GM19023 (cell line): Measurements from ENCODE around the gene PLSCR3.

Experiments used
- ATAC-seq: cut with Tn5 transposase; IDR thresholded peaks from one replicate; pipeline ENCODE4 v1.9.1; 2021; ENCODE audit warnings: mild to moderate bottlenecking, moderate library complexity; ENCODE audit not compliant: unreplicated experiment

PLSCR3 gene

GRCh38 chr17:7407082-7407481 is 12.8 kb upstream of the PLSCR3 start:
- no peak for ATAC-seq

- ATAC-seq = no peak
Measured at GRCh38 chr17:7406235-7406825, 12.0 kb upstream of the PLSCR3 start.

- ATAC-seq = no peak
Measured at GRCh38 chr17:7405350-7406234, 11.3 kb upstream of the PLSCR3 start.

GRCh38 chr17:7404737-7405349 is 10.5 kb upstream of the PLSCR3 start:
- ATAC-seq = no peak

DNA sequence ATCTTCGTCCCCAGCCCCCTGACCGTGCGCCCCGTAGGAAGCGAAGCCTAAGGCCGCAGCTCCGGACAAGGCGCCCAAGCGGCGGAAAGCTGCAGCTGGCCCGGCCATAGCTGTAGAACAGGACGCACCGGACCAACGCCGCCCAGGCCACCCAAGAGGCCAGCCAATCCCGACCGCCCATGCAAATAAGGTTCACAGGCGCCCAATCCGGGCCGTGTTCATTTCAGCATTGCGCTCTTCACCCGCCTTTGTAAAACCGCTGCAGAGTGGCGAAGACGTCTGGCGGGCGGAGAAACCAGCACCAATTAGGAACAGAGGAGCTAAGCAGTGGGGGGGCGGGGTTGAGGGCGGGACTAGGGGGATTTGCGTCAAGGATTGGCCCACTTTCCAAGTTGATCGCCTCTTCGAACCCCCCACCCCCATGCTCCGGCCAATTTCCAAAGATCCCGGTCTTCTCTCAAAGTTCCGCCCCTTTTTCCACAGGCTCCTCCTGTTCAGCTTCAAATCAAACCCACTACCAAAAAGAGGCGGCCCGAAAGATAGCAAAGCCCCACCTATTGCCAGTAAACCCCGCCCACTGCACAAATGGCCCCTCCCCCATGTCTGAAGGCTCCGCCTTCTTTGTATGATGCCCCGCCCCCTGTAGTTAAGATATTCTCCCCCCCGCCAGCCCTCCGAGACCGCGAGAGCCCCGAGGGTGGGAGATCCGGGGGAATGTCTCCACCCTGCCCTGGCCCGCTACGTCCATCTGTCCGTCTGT is 9.8 kb upstream of the PLSCR3 start, which contains the start of gene TMEM256:
Gene TMEM256, minus strand, starts transcription at position 121 of the 760 bp plus-strand sequence. Its CDS starts 13 bp downstream, at position 108.
- peak; percentile 93 for ATAC-seq

DNA sequence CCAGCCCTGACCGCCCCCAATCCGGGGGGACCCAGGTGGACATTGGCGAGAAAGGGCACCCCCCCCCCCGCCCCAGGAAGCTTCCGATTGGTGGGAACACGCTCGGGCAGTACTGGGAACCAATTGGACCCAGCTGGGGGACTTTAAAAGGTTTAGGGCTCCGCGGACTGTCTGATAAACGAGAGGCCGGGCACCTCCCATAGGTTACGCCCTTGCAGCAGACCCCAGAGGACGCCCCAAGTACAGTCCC is 9.3 kb upstream of the PLSCR3 start:
- no peak for ATAC-seq

DNA sequence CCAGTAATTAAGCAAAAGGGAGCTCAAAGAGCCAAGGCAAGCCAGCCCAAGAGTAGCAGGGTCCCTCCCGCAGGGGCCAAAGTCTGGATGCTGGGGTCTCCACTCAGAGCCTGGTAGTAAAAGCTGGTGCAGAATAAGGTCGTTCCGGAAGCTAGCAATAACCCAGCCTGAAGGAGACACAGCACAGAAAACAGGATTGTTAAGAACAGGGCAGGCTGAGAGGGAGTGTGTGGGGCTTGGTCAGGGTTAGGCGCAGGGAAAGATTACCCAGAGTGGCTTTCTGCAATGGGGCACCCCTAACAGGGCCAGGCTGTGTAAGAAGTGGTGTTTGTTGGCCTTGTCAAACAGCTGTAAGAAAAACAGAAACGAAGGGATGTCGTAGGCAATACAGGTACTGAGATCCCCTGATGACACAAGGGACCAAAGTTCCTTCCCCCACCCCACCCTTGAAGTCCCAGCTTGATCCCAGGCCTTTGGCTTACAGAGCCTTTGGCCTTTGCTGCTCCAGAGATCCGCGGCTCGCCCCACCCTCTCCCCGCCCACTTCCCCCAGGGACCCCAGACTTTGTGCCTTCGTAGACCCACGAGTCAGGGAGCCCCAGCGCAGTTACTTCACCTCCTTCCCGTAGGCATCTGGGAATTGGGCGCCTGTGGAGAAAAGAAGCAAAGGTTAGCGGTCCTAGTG is 8.9 kb upstream of the PLSCR3 start:
- no peak for ATAC-seq

GRCh38 chr17:7398612-7399011 is 4.3 kb upstream of the PLSCR3 start:
- ATAC-seq = no peak

DNA sequence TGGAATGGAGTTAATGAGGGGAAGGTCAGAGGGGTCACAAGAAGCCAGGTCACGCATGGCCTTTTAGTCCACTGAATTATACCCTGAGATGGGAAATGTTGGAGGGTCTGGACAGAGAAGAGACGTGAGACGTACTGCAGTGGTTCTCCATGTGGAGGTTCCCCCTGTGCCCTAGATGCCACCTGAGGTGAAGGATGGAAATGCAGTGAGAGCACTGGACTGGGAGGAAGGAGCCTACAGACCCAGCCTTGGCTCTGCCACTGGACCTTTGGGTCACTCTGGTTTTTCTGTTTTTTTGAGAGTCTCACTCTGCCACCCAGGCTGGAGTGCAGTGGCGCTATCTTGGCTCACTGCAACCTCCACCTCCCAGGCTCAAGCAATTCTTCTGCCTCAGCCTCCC is 1.8 kb upstream of the PLSCR3 start:
- no peak for ATAC-seq

GRCh38 chr17:7393613-7394451 is 493 bp downstream of the PLSCR3 start:
- peak; percentile 40 for ATAC-seq

GRCh38 chr17:7392696-7393612 is 1.4 kb downstream of the PLSCR3 start:
- no peak for ATAC-seq

DNA sequence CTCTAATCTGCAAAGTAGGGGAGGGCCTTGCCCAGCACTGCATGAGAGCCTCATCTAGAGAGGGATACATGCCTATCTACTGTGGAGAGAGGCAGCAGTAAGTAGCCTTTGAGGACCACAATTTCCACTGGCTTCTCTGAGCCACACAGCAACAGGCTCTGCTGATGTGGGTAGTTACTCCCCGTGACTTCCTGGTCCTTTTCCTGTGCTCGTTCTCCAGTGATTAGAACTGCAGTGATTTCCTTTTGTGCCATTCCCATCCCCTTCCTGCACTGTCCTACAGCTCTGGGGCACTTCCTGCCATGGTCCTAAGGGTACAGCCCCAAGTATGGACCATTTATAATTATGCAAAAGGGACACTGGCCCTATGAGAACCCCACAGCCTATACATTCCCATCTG is 3.0 kb downstream of the PLSCR3 start:
- ATAC-seq = no peak

- ATAC-seq = no peak
Measured at GRCh38 chr17:7389924-7390910, 4.1 kb downstream of the PLSCR3 start.

- ATAC-seq = no peak
Measured at GRCh38 chr17:7388856-7389255, 5.5 kb downstream of the PLSCR3 start.

DNA sequence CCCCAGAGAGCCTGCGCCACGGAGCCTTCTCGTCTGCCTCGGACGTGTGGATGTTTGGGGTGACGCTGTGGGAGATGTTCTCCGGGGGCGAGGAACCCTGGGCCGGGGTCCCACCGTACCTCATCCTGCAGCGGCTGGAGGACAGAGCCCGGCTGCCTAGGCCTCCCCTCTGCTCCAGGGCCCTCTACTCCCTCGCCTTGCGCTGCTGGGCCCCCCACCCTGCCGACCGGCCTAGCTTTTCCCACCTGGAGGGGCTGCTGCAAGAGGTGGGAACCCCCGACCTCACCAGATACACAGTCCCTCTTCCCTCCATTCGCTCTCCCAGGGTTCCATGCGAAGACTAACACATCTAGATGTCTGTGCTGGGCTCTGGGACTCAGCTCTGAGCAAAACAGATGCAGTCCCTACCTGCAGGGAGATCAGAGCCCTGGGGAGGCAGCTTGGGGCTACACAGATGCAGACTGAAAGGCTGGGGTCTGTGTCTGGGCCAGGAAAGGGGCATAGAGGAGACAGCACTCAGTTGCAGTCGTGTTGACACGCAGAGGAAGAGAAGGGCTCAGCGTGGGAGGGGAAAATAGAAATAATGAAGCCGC is 9.7 kb downstream of the PLSCR3 start:
- ATAC-seq = no peak

DNA sequence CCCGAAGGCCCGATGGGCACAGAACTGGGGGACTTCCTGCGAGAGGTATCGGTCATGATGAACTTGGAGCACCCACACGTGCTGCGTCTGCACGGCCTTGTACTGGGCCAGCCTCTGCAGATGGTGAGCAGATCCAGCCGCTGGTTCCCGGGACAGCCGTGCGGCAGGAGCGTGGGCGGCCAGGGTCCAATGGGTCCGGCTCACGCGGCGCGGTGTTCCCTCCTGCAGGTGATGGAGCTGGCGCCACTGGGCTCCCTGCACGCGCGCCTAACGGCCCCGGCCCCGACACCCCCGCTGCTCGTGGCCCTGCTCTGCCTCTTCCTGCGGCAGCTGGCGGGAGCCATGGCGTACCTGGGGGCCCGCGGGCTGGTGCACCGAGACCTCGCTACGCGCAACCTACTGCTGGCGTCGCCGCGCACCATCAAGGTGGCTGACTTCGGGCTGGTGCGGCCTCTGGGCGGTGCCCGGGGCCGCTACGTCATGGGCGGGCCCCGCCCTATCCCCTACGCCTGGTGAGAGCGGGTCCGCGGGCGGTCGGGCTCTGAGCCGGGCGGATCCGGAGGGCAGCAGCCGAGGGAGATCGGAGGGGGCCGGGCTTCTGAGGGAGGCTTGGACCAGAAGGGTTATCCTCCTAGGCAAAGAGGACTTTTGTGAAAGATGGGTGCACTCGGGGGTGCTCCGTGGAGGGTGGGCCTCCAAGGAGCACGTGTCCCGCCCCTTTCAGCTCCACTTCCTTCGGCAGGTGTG is 10.4 kb downstream of the PLSCR3 start:
- ATAC-seq = peak; percentile 70

DNA sequence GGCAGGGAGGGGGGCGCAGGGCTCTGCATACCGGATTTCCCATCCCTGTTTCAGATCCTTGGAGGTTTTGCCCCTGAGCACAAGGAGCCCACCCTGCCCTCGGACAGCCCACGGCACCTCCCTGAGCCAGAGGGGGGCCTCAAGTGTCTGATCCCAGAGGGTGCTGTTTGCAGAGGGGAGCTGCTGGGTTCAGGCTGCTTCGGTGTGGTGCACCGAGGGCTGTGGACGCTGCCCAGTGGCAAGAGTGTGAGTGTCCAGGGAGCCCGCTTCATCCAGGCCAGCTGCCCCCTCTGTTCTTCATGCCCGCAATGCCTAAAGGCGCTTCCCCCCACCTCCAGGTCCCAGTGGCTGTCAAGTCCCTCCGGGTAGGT is 11.0 kb downstream of the PLSCR3 start:
- ATAC-seq = no peak
